ENCODE results near the gene GADL1. TPM values are rescaled to one million over a fixed set of nuclear protein-coding genes. Genes with fewer than 3 reads are reported as not detected.

Gene GADL1
- total RNA-seq, 2 donors from 2014 or later = not detected

GRCh38 chr3:30750967-30751366, 143.5 kb downstream of the GADL1 start:
- ATAC-seq (peak; percentile 42), DNase-seq (peak; percentile 6 to 28 (median 15))
- intact Hi-C loops (cut with DNase I) = no loop called here
- WGBS, 2 donors = 41 to 50% methylated on average over 7 of the region's 7 CpGs
- Histone ChIP-seq H3K9me3 (no peaks in the 10 kb centered on the region), H3K4me3 (no peak overlapping the region), H3K36me3 (replicated peaks in 1 of 2; ENCODE audit: insufficient read depth in 1 of 2, low read depth in 2 of 2) (no peaks in the 10 kb centered on the region), H3K4me1 (no peaks in the 10 kb centered on the region), H3K27me3 (no peaks in the 10 kb centered on the region), H3K27ac (no peak overlapping the region)
- TF ChIP-seq POLR2A (IDR thresholded peaks at IDR 0.05) (no peak), CTCF (IDR thresholded peaks at IDR 0.05) (no peak)

GRCh38 chr3:30749230-30749629, 145.2 kb downstream of the GADL1 start:
- Histone ChIP-seq H3K27ac (no peak overlapping the region), H3K27me3 (no peaks in the 10 kb centered on the region), H3K4me3 (no peak overlapping the region), H3K36me3 (replicated peaks in 1 of 2; ENCODE audit: insufficient read depth in 1 of 2, low read depth in 2 of 2) (no peaks in the 10 kb centered on the region), H3K4me1 (no peaks in the 10 kb centered on the region), H3K9me3 (no peaks in the 10 kb centered on the region)
- ATAC-seq (no peak), DNase-seq (no peak)
- intact Hi-C loops (cut with DNase I) = no loop called here
- TF ChIP-seq POLR2A (IDR thresholded peaks at IDR 0.05) (no peak), CTCF (IDR thresholded peaks at IDR 0.05) (no peak)

- no peak overlapping the region for H3K27ac ChIP-seq
- H3K27me3 ChIP-seq = no peaks in the 10 kb centered on the region
- H3K4me1 ChIP-seq = no peaks in the 10 kb centered on the region
- 46 to 62% methylated on average over 4 of the region's 4 CpGs for WGBS, 2 donors
- H3K4me3 ChIP-seq = no peak overlapping the region
- intact Hi-C loops (cut with DNase I) = no loop called here
- no peaks in the 10 kb centered on the region for H3K9me3 ChIP-seq
- no peak for DNase-seq
- no peak for TF ChIP-seq POLR2A (IDR thresholded peaks at IDR 0.05)
- TF ChIP-seq CTCF (IDR thresholded peaks at IDR 0.05) = peak in 5 of 7 experiments; percentile 19 to 47 (median 40)
- H3K36me3 ChIP-seq (replicated peaks in 1 of 2; ENCODE audit: insufficient read depth in 1 of 2, low read depth in 2 of 2) = no peaks in the 10 kb centered on the region
- ATAC-seq = no peak
Measured at GRCh38 chr3:30747771-30748281, 146.6 kb downstream of the GADL1 start.

GRCh38 chr3:30743641-30744317, 150.7 kb downstream of the GADL1 start:
- H3K36me3 ChIP-seq (replicated peaks in 1 of 2; ENCODE audit: insufficient read depth in 1 of 2, low read depth in 2 of 2) = no peaks in the 10 kb centered on the region
- no peak for ATAC-seq
- no peaks in the 10 kb centered on the region for H3K9me3 ChIP-seq
- TF ChIP-seq POLR2A (IDR thresholded peaks at IDR 0.05) (no peak), CTCF (IDR thresholded peaks at IDR 0.05) (no peak)
- no peak overlapping the region for H3K27ac ChIP-seq
- H3K27me3 ChIP-seq = no peaks in the 10 kb centered on the region
- no peaks in the 10 kb centered on the region for H3K4me1 ChIP-seq
- no peak for DNase-seq
- H3K4me3 ChIP-seq = no peak overlapping the region
- intact Hi-C loops (cut with DNase I) = no loop called here
